ENCODE results near the gene RYR1. TPM values are rescaled to one million over a fixed set of nuclear protein-coding genes. Genes with fewer than 3 reads are reported as not detected.
"Not testable (repeated sequence)": the region's sequence is repeated elsewhere in the genome, so short reads cannot be mapped to it uniquely, and the experiment has no call there.

RYR1 gene
- total and polyA plus RNA-seq, 2 donors from 2014 or later, result 0.69 to 2.8 TPM

GRCh38 chr19:38597075-38597474, 163.6 kb downstream of the RYR1 start:
- intact Hi-C loops (cut with DNase I), result no loop called here
- H3K36me3 ChIP-seq (ENCODE audit: control insufficient read depth in 2 of 3, insufficient read depth in 3 of 3, low read length in 3 of 3), result no peaks in the 10 kb centered on the region
- no peak for FAIRE-seq

GRCh38 chr19:38599722-38600121, 166.2 kb downstream of the RYR1 start:
- intact Hi-C loops (cut with DNase I), result no loop called here
- DNase-seq, result no peak
- no peak for FAIRE-seq

More at GRCh38 chr19:38597075-38597474, 163.6 kb downstream of the RYR1 start:
- Histone ChIP-seq H3K9ac (ENCODE audit: low read length in 3 of 3) (no peak overlapping the region), H3K9me3 (ENCODE audit: control insufficient read depth in 2 of 3, insufficient read depth in 1 of 3, low read length in 3 of 3) (no peaks in the 10 kb centered on the region), H3K27me3 (ENCODE audit: control insufficient read depth, insufficient read depth, low read length) (no peaks in the 10 kb centered on the region), H3K27ac (ENCODE audit: low read depth in 2 of 2, low read length in 2 of 2) (no peak overlapping the region), H3K4me1 (ENCODE audit: control insufficient read depth in 2 of 3, insufficient read depth in 2 of 3, low read depth in 1 of 3, low read length in 3 of 3) (no peaks in the 10 kb centered on the region), H3K4me3 (ENCODE audit: low read length in 3 of 3) (no peak overlapping the region)
- no peak for TF ChIP-seq CTCF (IDR thresholded peaks at IDR 0.05; ENCODE audit: borderline replicate concordance, extremely low read depth, insufficient read depth)
- no peak for DNase-seq

GRCh38 chr19:38602856-38603255, 169.4 kb downstream of the RYR1 start:
- FAIRE-seq; DNase-seq; H3K27ac ChIP-seq (ENCODE audit: low read depth in 2 of 2, low read length in 2 of 2); H3K4me1 ChIP-seq (ENCODE audit: control insufficient read depth in 2 of 3, insufficient read depth in 2 of 3, low read depth in 1 of 3, low read length in 3 of 3); H3K36me3 ChIP-seq (ENCODE audit: control insufficient read depth in 2 of 3, insufficient read depth in 3 of 3, low read length in 3 of 3); H3K9me3 ChIP-seq (ENCODE audit: control insufficient read depth in 2 of 3, insufficient read depth in 1 of 3, low read length in 3 of 3); intact Hi-C loops (cut with DNase I); H3K4me3 ChIP-seq (ENCODE audit: low read length in 3 of 3); H3K9ac ChIP-seq (ENCODE audit: low read length in 3 of 3); H3K27me3 ChIP-seq (ENCODE audit: control insufficient read depth, insufficient read depth, low read length): not testable (repeated sequence)

More at GRCh38 chr19:38599722-38600121, 166.2 kb downstream of the RYR1 start:
- Histone ChIP-seq H3K27ac (ENCODE audit: low read depth in 2 of 2, low read length in 2 of 2) (no peak overlapping the region), H3K4me3 (ENCODE audit: low read length in 3 of 3) (no peak overlapping the region), H3K36me3 (ENCODE audit: control insufficient read depth in 2 of 3, insufficient read depth in 3 of 3, low read length in 3 of 3) (no peaks in the 10 kb centered on the region), H3K9me3 (ENCODE audit: control insufficient read depth in 2 of 3, insufficient read depth in 1 of 3, low read length in 3 of 3) (no peaks in the 10 kb centered on the region), H3K27me3 (ENCODE audit: control insufficient read depth, insufficient read depth, low read length) (no peaks in the 10 kb centered on the region), H3K9ac (ENCODE audit: low read length in 3 of 3) (no peak overlapping the region), H3K4me1 (ENCODE audit: control insufficient read depth in 2 of 3, insufficient read depth in 2 of 3, low read depth in 1 of 3, low read length in 3 of 3) (no peaks in the 10 kb centered on the region)
- TF ChIP-seq CTCF (IDR thresholded peaks at IDR 0.05; ENCODE audit: borderline replicate concordance, extremely low read depth, insufficient read depth), result no peak

GRCh38 chr19:38606131-38606530, 172.6 kb downstream of the RYR1 start:
- no peaks in the 10 kb centered on the region for H3K27me3 ChIP-seq (ENCODE audit: control insufficient read depth, insufficient read depth, low read length)
- intact Hi-C loops (cut with DNase I), result no loop called here
- DNase-seq (no peak), FAIRE-seq (no peak)
- no peaks in the 10 kb centered on the region for H3K36me3 ChIP-seq (ENCODE audit: control insufficient read depth in 2 of 3, insufficient read depth in 3 of 3, low read length in 3 of 3)
- no peak overlapping the region for H3K27ac ChIP-seq (ENCODE audit: low read depth in 2 of 2, low read length in 2 of 2)
- no peaks in the 10 kb centered on the region for H3K4me1 ChIP-seq (ENCODE audit: control insufficient read depth in 2 of 3, insufficient read depth in 2 of 3, low read depth in 1 of 3, low read length in 3 of 3)
- no peaks in the 10 kb centered on the region for H3K9me3 ChIP-seq (ENCODE audit: control insufficient read depth in 2 of 3, insufficient read depth in 1 of 3, low read length in 3 of 3)
- H3K4me3 ChIP-seq (ENCODE audit: low read length in 3 of 3), result no peak overlapping the region
- no peak overlapping the region for H3K9ac ChIP-seq (ENCODE audit: low read length in 3 of 3)
- TF ChIP-seq CTCF (IDR thresholded peaks at IDR 0.05; ENCODE audit: borderline replicate concordance, extremely low read depth, insufficient read depth), result no peak
